ENCODE measurements around the gene L2HGDH. TPM values are rescaled to one million over a fixed set of nuclear protein-coding genes. Genes with fewer than 3 reads are reported as not detected.

L2HGDH gene
- total and polyA plus RNA-seq, 9 of the 15 experiments (the other 6 are each of a cell fraction or from before 2014, with no cell fraction given), result 1.7 to 16.1 (median 10.5) TPM

GRCh38 chr14:50335989-50336824 is 24.2 kb upstream of the L2HGDH start (continued):
- TF ChIP-seq ETS1 (conservative IDR thresholded peaks at IDR 0.05; ENCODE audit: control insufficient read depth, low read depth, low read length) (no peak), DIDO1 (tag; IDR thresholded peaks at IDR 0.05; ENCODE audit: low read depth) (no peak), ZBTB40 (IDR thresholded peaks at IDR 0.05) (no peak), ZBTB40 (CRISPR knock-in tag; IDR thresholded peaks at IDR 0.05) (no peak), CUX1 (CRISPR knock-in tag; IDR thresholded peaks at IDR 0.05) (no peak), GABPA (tag; conservative IDR thresholded peaks at IDR 0.05; ENCODE audit: low read depth) (peak; percentile 23; the same call in 1 of the 2 replicates), SRSF9 (IDR thresholded peaks at IDR 0.05; ENCODE audit: borderline replicate concordance, low read depth, low read length) (no peak), RFX1 (IDR thresholded peaks at IDR 0.05) (no peak), FOXJ2 (tag; IDR thresholded peaks at IDR 0.05) (no peak), ATF7 (IDR thresholded peaks at IDR 0.05) (no peak), ZNF431 (CRISPR knock-in tag; IDR thresholded peaks at IDR 0.05) (no peak), MAFK (IDR thresholded peaks at IDR 0.05; ENCODE audit: low read length) (no peak)
